ENCODE results near the gene ADM5. TPM values are rescaled to one million over a fixed set of nuclear protein-coding genes. Genes with fewer than 3 reads are reported as not detected.

ADM5 gene
- total RNA-seq, 1 donor from 2014 or later = 9.5 TPM

GRCh38 chr19:49643466-49643865 lies 45.9 kb upstream of the ADM5 start:
- H3K4me3 Mint-ChIP-seq = peak overlapping the region; percentile 93
- no peaks in the 10 kb centered on the region for H3K27me3 Mint-ChIP-seq
- intact Hi-C loops (cut with micrococcal nuclease) = loop anchor here (5.0 kb wide), 2 partner anchors 931 to 1006 kb away; partner anchors contain the start of gene DBP
- ATAC-seq (ENCODE audit: low read depth) (no peak), DNase-seq (no peak)
- no peaks in the 10 kb centered on the region for H3K9me3 Mint-ChIP-seq
- ChIA-PET POLR2A (interaction anchor here (0.5 to 4.0 kb wide), 9 partner anchors 13 to 506 kb away, joined by 3 to 97 read pairs (median 4); partner anchors contain the start of genes BCL2L12, IRF3, NOSIP and NUP62), CTCF (no interaction called here)
- H3K27ac Mint-ChIP-seq = no peak overlapping the region
- TF ChIP-seq CTCF (IDR thresholded peaks at IDR 0.05) = no peak
- H3K36me3 Mint-ChIP-seq (ENCODE audit: low read depth) = peaks cover 40% of the 10 kb centered on the region
- H3K4me1 Mint-ChIP-seq = peaks cover 53% of the 10 kb centered on the region

GRCh38 chr19:49645592-49645991 lies 43.8 kb upstream of the ADM5 start:
- ChIA-PET POLR2A (interaction anchor here (0.6 to 1.3 kb wide), 3 partner anchors 22 to 134 kb away, joined by 3 to 5 read pairs (median 4); no protein-coding TSS in a partner anchor), CTCF (interaction anchor here (1.0 kb wide), 1 partner anchor 35 kb away, joined by 3 read pairs; no protein-coding TSS in a partner anchor)
- DNase-seq (no peak), ATAC-seq (ENCODE audit: low read depth) (no peak)
- Mint-ChIP-seq H3K27ac (no peak overlapping the region), H3K4me1 (peaks cover 37% of the 10 kb centered on the region), H3K27me3 (no peaks in the 10 kb centered on the region), H3K9me3 (no peaks in the 10 kb centered on the region), H3K4me3 (no peak overlapping the region), H3K36me3 (ENCODE audit: low read depth) (peaks cover 55% of the 10 kb centered on the region)
- intact Hi-C loops (cut with micrococcal nuclease) = no loop called here
- TF ChIP-seq CTCF (IDR thresholded peaks at IDR 0.05) = no peak

GRCh38 chr19:49645995-49646394 lies 43.4 kb upstream of the ADM5 start:
- peaks cover 56% of the 10 kb centered on the region for H3K36me3 Mint-ChIP-seq (ENCODE audit: low read depth)
- intact Hi-C loops (cut with micrococcal nuclease) = no loop called here
- ChIA-PET POLR2A (interaction anchor here (0.6 to 1.3 kb wide), 3 partner anchors 22 to 134 kb away, joined by 3 to 5 read pairs (median 4); no protein-coding TSS in a partner anchor), CTCF (interaction anchor here (1.0 kb wide), 1 partner anchor 35 kb away, joined by 3 read pairs; no protein-coding TSS in a partner anchor)
- H3K4me3 Mint-ChIP-seq = no peak overlapping the region
- no peak for ATAC-seq (ENCODE audit: low read depth)
- no peak for TF ChIP-seq CTCF (IDR thresholded peaks at IDR 0.05)
- no peaks in the 10 kb centered on the region for H3K27me3 Mint-ChIP-seq
- H3K27ac Mint-ChIP-seq = no peak overlapping the region
- peaks cover 33% of the 10 kb centered on the region for H3K4me1 Mint-ChIP-seq
- DNase-seq = no peak
- no peaks in the 10 kb centered on the region for H3K9me3 Mint-ChIP-seq

- Mint-ChIP-seq H3K4me1 (peaks cover 31% of the 10 kb centered on the region), H3K27ac (no peak overlapping the region), H3K4me3 (no peak overlapping the region), H3K36me3 (ENCODE audit: low read depth) (peaks cover 57% of the 10 kb centered on the region), H3K27me3 (no peaks in the 10 kb centered on the region), H3K9me3 (no peaks in the 10 kb centered on the region)
- CTCF ChIA-PET = no interaction called here
- no peak for DNase-seq
- intact Hi-C loops (cut with micrococcal nuclease) = no loop called here
- POLR2A ChIA-PET = no interaction called here
- no peak for ATAC-seq (ENCODE audit: low read depth)
- TF ChIP-seq CTCF (IDR thresholded peaks at IDR 0.05) = no peak
Measured at GRCh38 chr19:49646586-49646985, 42.8 kb upstream of the ADM5 start.

GRCh38 chr19:49651029-49651819 lies 38.2 kb upstream of the ADM5 start:
- ATAC-seq (ENCODE audit: low read depth) (no peak), DNase-seq (no peak)
- Mint-ChIP-seq H3K27me3 (no peaks in the 10 kb centered on the region), H3K4me1 (peaks cover 1% of the 10 kb centered on the region), H3K4me3 (no peak overlapping the region), H3K9me3 (no peaks in the 10 kb centered on the region), H3K27ac (no peak overlapping the region), H3K36me3 (ENCODE audit: low read depth) (peaks cover 72% of the 10 kb centered on the region)
- no peak for TF ChIP-seq CTCF (IDR thresholded peaks at IDR 0.05)
- CTCF ChIA-PET = no interaction called here
- POLR2A ChIA-PET = no interaction called here
- intact Hi-C loops (cut with micrococcal nuclease) = no loop called here
